ENCODE data around the gene ADAMTS9. TPM values are rescaled to one million over a fixed set of nuclear protein-coding genes. Genes with fewer than 3 reads are reported as not detected.
A peak's percentile ranks its signal among the peaks of the same experiment; 100 is the strongest.

The ADAMTS9 gene
- total and polyA plus RNA-seq, 8 donors = 5.5 to 107 (median 30.5) TPM

DNA sequence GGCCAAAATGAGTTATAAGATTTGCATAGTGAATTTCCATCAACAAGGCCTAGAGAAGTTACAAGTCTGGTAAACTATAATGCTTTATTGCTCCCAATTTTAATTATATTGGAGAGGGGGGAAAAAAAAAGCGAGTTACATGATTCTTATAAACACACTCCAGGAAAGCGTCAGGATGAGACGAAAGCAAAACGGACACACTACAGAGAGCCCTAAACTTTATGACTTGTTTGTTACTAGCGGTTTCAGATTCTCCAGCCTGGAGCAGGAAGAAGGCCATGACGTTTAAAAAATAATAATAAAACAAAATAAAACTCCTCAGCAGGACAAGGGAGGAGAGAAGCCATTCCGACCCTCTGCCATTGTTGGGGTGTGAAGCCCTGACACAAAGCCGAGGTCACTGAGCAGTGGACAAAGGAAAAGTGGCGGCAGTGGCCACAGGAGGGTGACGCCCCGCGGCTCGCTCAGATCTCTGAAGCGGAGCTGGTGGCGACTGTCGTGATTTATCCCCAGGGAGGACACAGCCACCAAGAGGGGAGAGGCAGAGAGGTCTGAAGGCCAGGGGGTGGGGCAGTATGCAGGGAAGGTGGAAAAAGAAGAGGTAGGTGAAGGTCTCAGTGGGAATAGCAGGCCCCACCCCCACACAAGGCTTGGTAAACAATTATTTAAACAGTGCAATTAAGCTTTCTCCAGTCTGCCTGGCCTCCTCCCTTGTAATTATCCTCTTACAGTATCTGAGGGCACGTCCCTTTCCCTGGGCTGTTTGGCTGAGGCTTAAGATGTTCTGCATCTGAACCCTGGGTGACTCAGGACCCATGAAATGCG is 45.3 kb downstream of the ADAMTS9 start:
- Histone ChIP-seq H3K4me1 (no peaks in the 10 kb centered on the region), H3K27me3 (no peaks in the 10 kb centered on the region), H3K4me3 (no peak overlapping the region), H3K9me3 (no peaks in the 10 kb centered on the region), H3K27ac (no peak overlapping the region), H3K36me3 (peaks cover 0 to 14% (median 5%) of the 10 kb centered on the region in 4 donors)
- 82 to 88% (median 87%) methylated on average over 18 of the region's 18 CpGs for WGBS, 5 donors
- intact Hi-C loops (cut with DNase I; ENCODE audit: low total_unique reads) = no loop called here
- TF ChIP-seq, protein P1, sequence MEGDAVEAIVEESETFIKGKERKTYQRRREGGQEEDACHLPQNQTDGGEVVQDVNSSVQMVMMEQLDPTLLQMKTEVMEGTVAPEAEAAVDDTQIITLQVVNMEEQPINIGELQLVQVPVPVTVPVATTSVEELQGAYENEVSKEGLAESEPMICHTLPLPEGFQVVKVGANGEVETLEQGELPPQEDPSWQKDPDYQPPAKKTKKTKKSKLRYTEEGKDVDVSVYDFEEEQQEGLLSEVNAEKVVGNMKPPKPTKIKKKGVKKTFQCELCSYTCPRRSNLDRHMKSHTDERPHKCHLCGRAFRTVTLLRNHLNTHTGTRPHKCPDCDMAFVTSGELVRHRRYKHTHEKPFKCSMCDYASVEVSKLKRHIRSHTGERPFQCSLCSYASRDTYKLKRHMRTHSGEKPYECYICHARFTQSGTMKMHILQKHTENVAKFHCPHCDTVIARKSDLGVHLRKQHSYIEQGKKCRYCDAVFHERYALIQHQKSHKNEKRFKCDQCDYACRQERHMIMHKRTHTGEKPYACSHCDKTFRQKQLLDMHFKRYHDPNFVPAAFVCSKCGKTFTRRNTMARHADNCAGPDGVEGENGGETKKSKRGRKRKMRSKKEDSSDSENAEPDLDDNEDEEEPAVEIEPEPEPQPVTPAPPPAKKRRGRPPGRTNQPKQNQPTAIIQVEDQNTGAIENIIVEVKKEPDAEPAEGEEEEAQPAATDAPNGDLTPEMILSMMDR (IDR thresholded peaks at IDR 0.05) = no peak
- TF ChIP-seq POLR2A (IDR thresholded peaks at IDR 0.05) (no peak), POLR2AphosphoS5 (IDR thresholded peaks at IDR 0.05) (no peak), EP300 (IDR thresholded peaks at IDR 0.05) (no peak)
- DNase-seq = no peak

DNA sequence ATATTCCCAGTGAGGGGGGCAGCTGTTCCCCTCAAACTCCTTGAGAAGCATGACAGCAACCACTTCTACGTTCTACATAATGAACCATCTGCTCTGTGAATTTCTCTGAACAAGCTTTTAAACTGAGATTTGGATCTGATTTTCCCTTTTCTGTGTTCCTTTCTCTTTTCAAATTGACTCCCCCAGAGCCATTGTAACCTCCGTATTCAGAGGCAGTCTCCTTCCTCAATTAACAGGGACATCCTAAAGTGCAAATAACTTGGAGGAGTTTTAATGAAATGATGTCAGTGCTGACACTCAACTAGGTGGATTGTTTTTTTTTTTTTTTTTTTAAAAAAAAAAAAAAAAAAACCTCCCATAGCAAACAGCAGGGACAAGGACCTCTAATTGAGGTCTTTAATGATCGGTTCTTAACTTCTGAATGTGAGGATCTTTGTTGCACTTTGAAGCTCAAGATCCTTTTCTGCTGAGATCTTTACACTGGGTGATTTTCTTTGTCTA is 48.8 kb downstream of the ADAMTS9 start:
- intact Hi-C loops (cut with DNase I; ENCODE audit: low total_unique reads) = no loop called here
- WGBS, 5 donors = 77 to 85% (median 85%) methylated on average over 3 of the region's 3 CpGs
- TF ChIP-seq POLR2AphosphoS5 (IDR thresholded peaks at IDR 0.05) = no peak
- TF ChIP-seq EP300 (IDR thresholded peaks at IDR 0.05) = no peak
- TF ChIP-seq POLR2A (IDR thresholded peaks at IDR 0.05) = no peak
- TF ChIP-seq, protein P1 (IDR thresholded peaks at IDR 0.05) = no peak
- H3K4me3 ChIP-seq = no peak overlapping the region
- H3K9me3 ChIP-seq = no peaks in the 10 kb centered on the region
- no peaks in the 10 kb centered on the region for H3K4me1 ChIP-seq
- no peak overlapping the region for H3K27ac ChIP-seq
- no peaks in the 10 kb centered on the region for H3K27me3 ChIP-seq
- DNase-seq = no peak
- H3K36me3 ChIP-seq = peaks cover 0 to 9% (median 2%) of the 10 kb centered on the region in 4 donors

DNA sequence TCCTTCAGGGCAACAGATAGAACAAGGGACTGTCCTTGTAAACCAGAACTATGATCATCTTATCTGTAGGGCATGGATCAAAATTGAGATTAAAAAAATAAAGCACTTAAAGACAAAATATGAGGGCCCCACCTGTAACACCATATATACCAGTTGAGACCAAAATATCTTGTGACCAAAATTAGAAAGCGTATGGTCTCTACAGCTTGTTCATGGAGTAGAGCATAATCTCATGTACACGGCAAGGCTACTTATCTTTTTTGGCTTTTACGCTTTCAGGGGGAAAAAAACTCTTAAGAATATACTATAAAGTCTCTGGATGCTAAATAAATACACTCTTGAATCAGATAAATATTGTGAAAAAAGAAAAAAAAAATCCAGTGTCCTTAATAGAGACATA is 49.3 kb downstream of the ADAMTS9 start:
- Histone ChIP-seq H3K27me3 (no peaks in the 10 kb centered on the region), H3K36me3 (peaks cover 0 to 9% (median 4%) of the 10 kb centered on the region in 4 donors), H3K27ac (no peak overlapping the region), H3K9me3 (no peaks in the 10 kb centered on the region), H3K4me1 (no peaks in the 10 kb centered on the region), H3K4me3 (no peak overlapping the region)
- intact Hi-C loops (cut with DNase I; ENCODE audit: low total_unique reads) = no loop called here
- no peak for DNase-seq
- TF ChIP-seq POLR2A (IDR thresholded peaks at IDR 0.05) (no peak), POLR2AphosphoS5 (IDR thresholded peaks at IDR 0.05) (no peak), EP300 (IDR thresholded peaks at IDR 0.05) (no peak)
- TF ChIP-seq, protein P1 (IDR thresholded peaks at IDR 0.05) = no peak
- 31 to 96% (median 63%) methylated on average over 3 of the region's 3 CpGs for WGBS, 5 donors

DNA sequence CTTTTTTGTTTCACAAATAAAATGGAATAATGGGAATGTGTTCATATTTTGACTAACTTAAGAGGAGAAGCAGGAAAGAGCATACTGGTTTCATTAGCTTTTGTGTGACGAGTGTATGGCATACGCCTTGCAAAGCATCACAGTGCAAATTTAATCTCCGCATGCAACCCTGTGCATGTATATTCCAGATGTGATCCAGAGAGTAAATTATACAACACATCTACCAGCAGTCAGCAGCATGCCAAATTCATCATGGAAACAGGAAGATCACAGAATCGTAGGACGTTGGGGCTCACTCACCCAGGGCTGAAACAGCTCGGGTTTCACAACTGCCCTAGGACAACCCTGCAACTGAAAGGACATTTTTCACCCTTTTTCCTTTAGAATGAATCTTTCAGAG is 53.4 kb downstream of the ADAMTS9 start:
- H3K27ac ChIP-seq = no peak overlapping the region
- H3K4me3 ChIP-seq = no peak overlapping the region
- intact Hi-C loops (cut with DNase I; ENCODE audit: low total_unique reads) = no loop called here
- 73 to 84% (median 75%) methylated on average over 6 of the region's 6 CpGs for WGBS, 5 donors
- H3K4me1 ChIP-seq = no peaks in the 10 kb centered on the region
- H3K9me3 ChIP-seq = no peaks in the 10 kb centered on the region
- peaks cover 0 to 42% (median 19%) of the 10 kb centered on the region in 4 donors for H3K36me3 ChIP-seq
- no peaks in the 10 kb centered on the region for H3K27me3 ChIP-seq
- TF ChIP-seq EP300 (IDR thresholded peaks at IDR 0.05) (no peak), POLR2A (IDR thresholded peaks at IDR 0.05) (no peak), POLR2AphosphoS5 (IDR thresholded peaks at IDR 0.05) (no peak)
- TF ChIP-seq, protein P1 (IDR thresholded peaks at IDR 0.05) = no peak
- peak in 1 of 2 donors; percentile 16 for DNase-seq
